22Rv1 (cell line): ENCODE results near the gene ACACA.
"Not testable (repeated sequence)": the region's sequence is repeated elsewhere in the genome, so short reads cannot be mapped to it uniquely, and the experiment has no call there.

Experiments
- H3K27ac ChIP-seq: fragments of 450-650 bp; 2 replicates; pipeline ENCODE4 v1.5.1; 2017
- ZFX ChIP-seq: fragments of 450-650 bp; IDR thresholded peaks from 2 replicates; pipeline ENCODE4 v1.6.1; 2017; ENCODE audit warnings: antibody characterized with exemption, borderline replicate concordance
- TF ChIP-seq, protein P1 (sequence below): fragments of 450-650 bp; IDR thresholded peaks from 2 replicates; pipeline ENCODE4 v1.5.1; 2017; ENCODE audit warnings: mild to moderate bottlenecking

The ACACA gene

DNA sequence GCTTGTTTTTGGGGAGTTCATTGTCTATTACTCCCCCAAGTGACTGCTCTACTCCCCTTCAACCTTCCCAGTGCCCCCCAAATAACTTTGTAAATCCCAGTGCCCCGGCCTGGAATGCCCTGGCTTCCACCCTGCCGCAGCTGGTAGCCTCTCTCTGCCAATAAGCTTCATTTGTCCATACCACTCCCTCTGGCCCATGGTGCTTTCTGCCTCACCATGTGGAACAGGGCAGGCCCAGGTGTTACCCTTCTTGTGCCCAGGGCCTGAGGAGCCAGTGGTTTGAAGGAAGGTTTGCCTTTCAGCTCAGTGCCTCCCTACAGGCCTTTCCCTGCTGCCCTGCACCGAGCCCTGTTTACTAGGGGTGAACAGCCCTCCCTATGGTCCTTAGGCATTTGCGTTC, 323.7 kb downstream of the ACACA start:
- no peak for TF ChIP-seq ZFX
- TF ChIP-seq, protein P1, sequence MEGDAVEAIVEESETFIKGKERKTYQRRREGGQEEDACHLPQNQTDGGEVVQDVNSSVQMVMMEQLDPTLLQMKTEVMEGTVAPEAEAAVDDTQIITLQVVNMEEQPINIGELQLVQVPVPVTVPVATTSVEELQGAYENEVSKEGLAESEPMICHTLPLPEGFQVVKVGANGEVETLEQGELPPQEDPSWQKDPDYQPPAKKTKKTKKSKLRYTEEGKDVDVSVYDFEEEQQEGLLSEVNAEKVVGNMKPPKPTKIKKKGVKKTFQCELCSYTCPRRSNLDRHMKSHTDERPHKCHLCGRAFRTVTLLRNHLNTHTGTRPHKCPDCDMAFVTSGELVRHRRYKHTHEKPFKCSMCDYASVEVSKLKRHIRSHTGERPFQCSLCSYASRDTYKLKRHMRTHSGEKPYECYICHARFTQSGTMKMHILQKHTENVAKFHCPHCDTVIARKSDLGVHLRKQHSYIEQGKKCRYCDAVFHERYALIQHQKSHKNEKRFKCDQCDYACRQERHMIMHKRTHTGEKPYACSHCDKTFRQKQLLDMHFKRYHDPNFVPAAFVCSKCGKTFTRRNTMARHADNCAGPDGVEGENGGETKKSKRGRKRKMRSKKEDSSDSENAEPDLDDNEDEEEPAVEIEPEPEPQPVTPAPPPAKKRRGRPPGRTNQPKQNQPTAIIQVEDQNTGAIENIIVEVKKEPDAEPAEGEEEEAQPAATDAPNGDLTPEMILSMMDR: no peak
- H3K27ac ChIP-seq: no peak overlapping the region

DNA sequence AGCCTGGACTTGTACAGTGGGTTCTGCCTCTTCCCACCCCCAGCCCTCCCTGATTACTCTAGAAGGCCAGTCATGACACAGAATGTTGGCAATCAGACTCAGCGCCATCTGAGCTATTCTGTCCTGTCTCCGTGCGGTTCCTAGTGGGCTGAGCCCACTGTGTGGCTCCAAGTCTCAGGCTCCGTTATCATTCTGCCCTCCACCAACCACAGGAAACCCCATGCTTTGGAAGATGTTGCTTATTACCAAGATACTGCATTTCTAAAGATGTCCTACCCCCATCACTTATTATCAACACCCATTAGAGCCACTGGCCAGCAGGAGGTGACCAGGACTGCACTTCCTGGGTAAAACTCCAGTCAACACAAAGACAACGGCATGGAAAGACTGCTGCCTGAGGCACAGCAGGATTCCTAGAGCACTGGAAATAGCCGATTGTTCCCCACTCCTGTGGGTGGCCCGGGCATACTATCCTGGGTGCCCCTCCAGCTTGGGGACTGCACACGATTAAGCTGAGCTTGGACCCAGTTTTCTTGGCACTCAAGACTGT, 324.2 kb downstream of the ACACA start:
- H3K27ac ChIP-seq: no peak overlapping the region
- no peak for TF ChIP-seq ZFX
- TF ChIP-seq, protein P1: no peak

DNA sequence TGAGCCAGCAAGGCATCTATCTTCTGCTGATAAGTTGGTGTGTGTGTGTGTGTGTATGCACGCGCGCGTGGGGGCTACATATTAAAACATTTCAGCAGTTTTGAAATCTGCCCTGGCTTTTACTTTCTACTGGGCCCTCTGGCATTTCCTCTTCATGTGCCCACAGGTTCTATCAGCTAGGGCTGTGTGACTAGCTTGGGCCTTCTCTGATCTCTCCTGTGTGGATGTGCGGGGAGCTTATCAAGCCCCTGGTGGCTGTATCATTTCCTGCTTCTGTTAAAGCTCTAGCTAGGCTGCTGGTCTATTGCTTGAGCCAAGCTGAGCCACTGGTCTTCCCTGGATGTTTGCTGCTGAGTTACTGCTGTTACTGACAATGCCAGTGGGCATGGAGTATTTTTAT, 325.3 kb downstream of the ACACA start:
- TF ChIP-seq, protein P1: no peak
- TF ChIP-seq ZFX: no peak
- H3K27ac ChIP-seq: no peak overlapping the region

DNA sequence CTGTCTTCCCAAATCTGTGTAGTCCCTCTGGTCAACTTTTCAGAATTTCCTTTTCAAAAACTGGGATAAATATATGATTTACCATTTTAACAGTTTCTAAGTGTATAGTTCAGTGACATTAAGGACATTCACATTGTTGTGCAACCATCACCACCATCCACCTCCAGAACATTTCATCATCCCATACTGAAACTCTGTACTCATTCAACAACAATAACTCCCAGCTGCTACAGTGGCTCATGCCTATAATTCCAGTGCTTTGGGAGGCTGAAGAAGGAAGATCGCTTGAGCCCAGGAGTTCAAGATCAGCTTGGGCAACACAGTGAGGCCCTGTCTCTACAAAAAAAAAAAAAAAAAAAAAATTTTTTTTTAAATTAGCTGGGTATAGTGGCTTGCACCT, 326.9 kb downstream of the ACACA start:
- TF ChIP-seq, protein P1: no peak
- TF ChIP-seq ZFX: no peak
- H3K27ac ChIP-seq: no peak overlapping the region

DNA sequence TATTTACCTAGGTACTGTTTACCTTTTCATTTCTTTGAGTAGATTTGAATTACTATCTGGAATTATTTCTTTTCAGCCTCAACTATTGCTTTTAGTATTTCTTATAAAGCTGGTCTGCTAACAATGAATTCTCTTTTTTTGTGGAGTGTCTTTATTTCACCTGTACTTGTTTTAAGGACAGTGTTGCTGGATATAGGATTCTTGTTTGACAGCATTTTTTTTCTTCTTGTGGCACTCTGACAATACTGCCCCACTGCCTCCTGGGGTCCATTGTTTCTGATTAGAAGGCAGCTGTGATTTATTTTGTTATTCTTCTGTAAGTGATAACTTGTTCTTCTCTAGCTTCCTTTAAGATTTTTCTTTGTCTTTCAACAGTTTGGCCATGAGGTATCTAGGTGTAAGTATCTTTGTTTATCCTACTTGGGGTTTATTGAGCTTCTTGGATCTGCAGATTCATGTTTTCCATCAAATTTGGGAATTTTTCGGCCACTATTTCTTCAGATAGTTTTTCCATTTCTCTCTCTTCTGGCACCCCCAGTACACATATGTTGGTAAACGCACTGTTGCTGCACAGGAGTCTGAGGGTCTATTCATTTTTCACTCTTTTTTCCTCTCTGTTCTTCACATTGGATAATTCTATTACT, 327.4 kb downstream of the ACACA start:
- no peak overlapping the region for H3K27ac ChIP-seq
- no peak for TF ChIP-seq ZFX
- TF ChIP-seq, protein P1: no peak

DNA sequence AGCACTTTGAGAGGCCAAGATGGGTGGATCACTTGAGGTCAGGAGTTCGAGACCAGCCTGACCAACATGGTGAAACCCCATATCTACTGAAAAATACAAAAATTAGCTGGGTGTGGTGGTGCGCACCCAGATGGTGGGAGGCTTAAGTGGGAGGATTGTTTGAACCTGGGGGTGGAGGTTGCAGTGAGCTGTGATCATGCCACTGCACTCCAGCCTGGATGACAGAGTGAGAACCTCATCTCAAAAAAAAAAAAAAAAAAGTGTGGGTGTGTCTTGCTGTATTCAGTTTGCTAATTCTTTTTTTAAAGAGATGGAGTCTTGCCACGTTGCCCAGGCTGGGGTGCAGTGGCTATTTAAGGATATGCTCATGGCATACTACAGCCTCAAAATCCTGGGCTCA, 333.2 kb downstream of the ACACA start:
- not testable (repeated sequence) for H3K27ac ChIP-seq

DNA sequence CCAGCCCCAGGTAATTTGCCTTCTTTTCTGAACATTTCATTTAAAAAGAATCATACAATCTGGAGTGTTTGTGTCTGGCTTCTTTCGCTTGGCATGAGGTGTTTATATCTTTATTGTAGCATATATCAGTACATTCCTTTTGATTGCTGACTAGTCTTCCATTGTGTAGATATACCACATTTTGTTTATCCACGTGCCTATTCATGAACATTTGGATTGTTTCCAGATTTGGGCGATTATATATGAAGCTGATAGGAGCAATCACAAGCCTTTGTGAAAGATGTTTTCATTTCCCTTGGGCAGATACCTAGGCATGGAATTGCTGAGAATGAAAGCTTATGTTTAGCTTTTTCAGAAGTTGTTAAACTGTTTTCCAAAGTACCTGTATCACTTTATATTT, 337.5 kb downstream of the ACACA start:
- no peak overlapping the region for H3K27ac ChIP-seq
- no peak for TF ChIP-seq ZFX
- TF ChIP-seq, protein P1: no peak

DNA sequence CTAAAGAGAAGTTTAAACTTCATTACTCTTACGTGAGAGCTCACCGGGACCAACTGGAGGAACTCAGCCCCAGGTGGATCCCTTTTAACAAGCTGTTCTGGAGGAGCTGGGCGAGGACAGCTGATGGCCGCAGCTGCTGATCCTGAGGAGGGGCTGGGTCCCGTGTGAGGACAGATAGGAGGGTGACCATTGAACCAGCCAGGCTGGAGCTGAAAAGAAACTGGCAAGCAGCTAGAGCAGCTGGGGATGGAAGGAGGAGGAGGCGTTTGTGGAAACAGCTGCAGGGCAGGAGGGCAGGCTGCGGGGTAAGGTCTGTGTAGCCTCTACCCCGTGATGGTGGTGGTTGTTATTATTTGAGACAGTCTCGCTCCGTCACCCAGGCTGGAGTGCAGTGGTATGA, 338.4 kb downstream of the ACACA start:
- peak overlapping the region; percentile 63 for H3K27ac ChIP-seq
- no peak for TF ChIP-seq ZFX
- TF ChIP-seq, protein P1: no peak
